Neuronal stem cell (in vitro differentiated cells): ENCODE measurements around the gene HOXB8.

Experiments
- DNase-seq: peaks from one replicate; pipeline ENCODE4 v3.0.0-alpha.2; 2013; ENCODE audit warnings: low spot score
- H2AFZ ChIP-seq: one replicate; pipeline ENCODE4 v1.6.1; 2013; ENCODE audit warnings: mild to moderate bottlenecking, low read length, inconsistent platforms
- H2AK5ac ChIP-seq: 2 replicates; pipeline ENCODE4 v1.6.1; 2013; ENCODE audit warnings: low read depth, mild to moderate bottlenecking, inconsistent platforms, low read length, moderate library complexity, mixed read lengths
- H2BK120ac ChIP-seq: 2 replicates; pipeline ENCODE4 v1.6.1; 2013; ENCODE audit warnings: low read depth, mild to moderate bottlenecking, inconsistent platforms, low read length, moderate library complexity, mixed read lengths
- H2BK12ac ChIP-seq: one replicate; pipeline ENCODE4 v1.6.1; 2013; ENCODE audit warnings: low read length, inconsistent platforms
- H2BK15ac ChIP-seq: 2 replicates; pipeline ENCODE4 v1.6.1; 2013; ENCODE audit warnings: mild to moderate bottlenecking, low read length, inconsistent platforms, mixed read lengths
- H2BK5ac ChIP-seq: one replicate; pipeline ENCODE4 v1.6.1; 2013; ENCODE audit warnings: inconsistent platforms, mild to moderate bottlenecking, low read length, moderate library complexity
- H3K14ac ChIP-seq: one replicate; pipeline ENCODE4 v1.6.1; 2013; ENCODE audit warnings: low read length, inconsistent platforms
- H3K18ac ChIP-seq: 2 replicates; pipeline ENCODE4 v1.6.1; 2013; ENCODE audit warnings: low read length, inconsistent platforms
- H3K23ac ChIP-seq: 2 replicates; pipeline ENCODE4 v1.6.1; 2013; ENCODE audit warnings: low read depth, mild to moderate bottlenecking, mixed read lengths, low read length, inconsistent platforms; ENCODE audit not compliant: poor library complexity
- H3K27ac ChIP-seq: replicated peaks from 3 replicates; pipeline ENCODE4 v1.5.1; 2013; ENCODE audit warnings: low read length, inconsistent platforms
- H3K27me3 ChIP-seq, 3 experiments: 2 replicates each; pipeline ENCODE4 v1.6.1; 2013; ENCODE audit warnings: low read length in 3 of 3, mild to moderate bottlenecking in 2 of 3, inconsistent platforms in 1 of 3, low read depth in 1 of 3, mixed read lengths in 1 of 3, moderate library complexity in 1 of 3; ENCODE audit not compliant: control insufficient read depth in 3 of 3, insufficient read depth in 3 of 3
- H3K36me3 ChIP-seq, 2 donors: replicated peaks in 1 of 2; 2 replicates each; pipeline ENCODE4 v1.6.1; 2013; ENCODE audit warnings: low read length in 2 of 2; ENCODE audit not compliant: control insufficient read depth in 2 of 2, insufficient read depth in 2 of 2
- H3K4ac ChIP-seq: 2 replicates; pipeline ENCODE4 v1.6.1; 2013; ENCODE audit warnings: inconsistent platforms, mild to moderate bottlenecking, low read length, moderate library complexity
- H3K4me1 ChIP-seq, 2 donors: 1 replicate in 1 of 2; 2 replicates in 1 of 2; pipeline ENCODE4 v1.6.1; 2013; ENCODE audit warnings: low read length in 2 of 2, low read depth in 1 of 2; ENCODE audit not compliant: control insufficient read depth in 2 of 2, insufficient read depth in 1 of 2
- H3K4me2 ChIP-seq: one replicate; pipeline ENCODE4 v1.6.1; 2013; ENCODE audit warnings: mild to moderate bottlenecking, low read length, inconsistent platforms; ENCODE audit not compliant: insufficient read depth, poor library complexity, severe bottlenecking
- H3K4me3 ChIP-seq, 2 donors: 2 replicates each; pipeline ENCODE4 v1.5.1; 2013; ENCODE audit warnings: low read length in 2 of 2, mild to moderate bottlenecking in 2 of 2, inconsistent platforms in 1 of 2, moderate library complexity in 1 of 2
- H3K79me1 ChIP-seq: one replicate; pipeline ENCODE4 v1.6.1; 2013; ENCODE audit warnings: low read depth, mild to moderate bottlenecking, inconsistent platforms, low read length, moderate library complexity
- H3K9ac ChIP-seq: one replicate; pipeline ENCODE4 v1.6.1; 2013; ENCODE audit warnings: mild to moderate bottlenecking, low read depth, low read length, inconsistent platforms; ENCODE audit not compliant: poor library complexity
- H3K9me3 ChIP-seq, 2 donors: replicated peaks in 1 of 2; 2 replicates each; pipeline versions ENCODE3 to v1.6.1; 2013; ENCODE audit warnings: low read length in 2 of 2, mild to moderate bottlenecking in 2 of 2, inconsistent platforms in 1 of 2, low read depth in 1 of 2, mixed read lengths in 1 of 2, moderate library complexity in 1 of 2; ENCODE audit not compliant: control insufficient read depth in 2 of 2, insufficient read depth in 1 of 2
- H4K8ac ChIP-seq: one replicate; pipeline ENCODE4 v1.6.1; 2013; ENCODE audit warnings: low read depth, mild to moderate bottlenecking, inconsistent platforms, low read length, moderate library complexity
- H4K91ac ChIP-seq: one replicate; pipeline ENCODE4 v1.6.1; 2013; ENCODE audit warnings: low read length, low read depth, mild to moderate bottlenecking, inconsistent platforms; ENCODE audit not compliant: poor library complexity
- WGBS, 2 donors: extraction: QIAGEN DNeasy Blood & Tissue Kit; methylation state at CpG; one replicate each; pipeline ENCODE4 v1.1.7; 2013; ENCODE audit warnings: missing lambda C conversion rate in 2 of 2, mixed read lengths in 1 of 2; ENCODE audit not compliant: insufficient read length in 2 of 2, insufficient replicate concordance in 1 of 2; ENCODE audit errors: extremely low coverage in 2 of 2; 5-methylcytosine and 5-hydroxymethylcytosine counted together

The HOXB8 gene

GRCh38 chr17:48647963-48648245 is 32.8 kb upstream of the HOXB8 start:
- H3K36me3 ChIP-seq = no peaks in the 10 kb centered on the region
- H4K8ac ChIP-seq = no peak overlapping the region
- H2AK5ac ChIP-seq = no peak overlapping the region
- no peak overlapping the region for H2BK120ac ChIP-seq
- H3K4me3 ChIP-seq = no peak overlapping the region
- H2BK5ac ChIP-seq = no peak overlapping the region
- H3K27me3 ChIP-seq = peaks cover 31 to 70% (median 64%) of the 10 kb centered on the region in 3 experiments
- no peak overlapping the region for H3K27ac ChIP-seq
- H3K9ac ChIP-seq = no peak overlapping the region
- no CpG with 5 or more reads among the region's 1 CpG for WGBS, 2 donors
- no peak overlapping the region for H3K4ac ChIP-seq
- no peak for DNase-seq
- H3K79me1 ChIP-seq = no peaks in the 10 kb centered on the region
- no peak overlapping the region for H3K18ac ChIP-seq
- H3K4me1 ChIP-seq = no peaks in the 10 kb centered on the region
- H2AFZ ChIP-seq = no peak overlapping the region
- no peak overlapping the region for H3K23ac ChIP-seq
- H3K4me2 ChIP-seq = no peak overlapping the region
- no peak overlapping the region for H2BK15ac ChIP-seq
- H3K9me3 ChIP-seq = no peaks in the 10 kb centered on the region
- H3K14ac ChIP-seq = no peak overlapping the region
- no peak overlapping the region for H4K91ac ChIP-seq
- H2BK12ac ChIP-seq = no peak overlapping the region

- no peak overlapping the region for H3K4me2 ChIP-seq
- H2BK12ac ChIP-seq = no peak overlapping the region
- peak overlapping the region; percentile 28 for H2AFZ ChIP-seq
- H3K23ac ChIP-seq = peak overlapping the region; percentile 2
- no peaks in the 10 kb centered on the region for H3K79me1 ChIP-seq
- no peak overlapping the region for H2BK120ac ChIP-seq
- DNase-seq = no peak
- no peak overlapping the region for H4K8ac ChIP-seq
- no peaks in the 10 kb centered on the region for H3K36me3 ChIP-seq
- H3K27ac ChIP-seq = no peak overlapping the region
- no peak overlapping the region for H2BK5ac ChIP-seq
- H3K18ac ChIP-seq = no peak overlapping the region
- peaks cover 36 to 76% (median 70%) of the 10 kb centered on the region in 3 experiments for H3K27me3 ChIP-seq
- H3K4me3 ChIP-seq = no peak overlapping the region
- H3K4me1 ChIP-seq = no peaks in the 10 kb centered on the region
- peaks cover 2% of the 10 kb centered on the region in 2 donors for H3K9me3 ChIP-seq
- no peak overlapping the region for H2BK15ac ChIP-seq
- no peak overlapping the region for H3K14ac ChIP-seq
- H3K9ac ChIP-seq = no peak overlapping the region
- no peak overlapping the region for H2AK5ac ChIP-seq
- H4K91ac ChIP-seq = no peak overlapping the region
- WGBS, 2 donors = no CpG with 5 or more reads among the region's 30 CpGs
- H3K4ac ChIP-seq = no peak overlapping the region
Measured at GRCh38 chr17:48647103-48647962, 32.2 kb upstream of the HOXB8 start.

GRCh38 chr17:48646183-48647102 is 31.4 kb upstream of the HOXB8 start:
- peaks cover 45 to 85% (median 79%) of the 10 kb centered on the region in 3 experiments for H3K27me3 ChIP-seq
- H3K9ac ChIP-seq = no peak overlapping the region
- H2BK120ac ChIP-seq = no peak overlapping the region
- no peak overlapping the region for H3K4me2 ChIP-seq
- no peak overlapping the region for H3K27ac ChIP-seq
- no CpG with 5 or more reads among the region's 80 CpGs for WGBS, 2 donors
- no peak overlapping the region for H3K4me3 ChIP-seq
- no peak overlapping the region for H2BK15ac ChIP-seq
- H3K36me3 ChIP-seq = no peaks in the 10 kb centered on the region
- no peaks in the 10 kb centered on the region for H3K4me1 ChIP-seq
- no peak overlapping the region for H2BK12ac ChIP-seq
- H3K23ac ChIP-seq = peak overlapping the region; percentile 90
- no peak overlapping the region for H2AK5ac ChIP-seq
- H4K91ac ChIP-seq = no peak overlapping the region
- peaks cover 2 to 3% of the 10 kb centered on the region in 2 donors for H3K9me3 ChIP-seq
- H4K8ac ChIP-seq = no peak overlapping the region
- H3K79me1 ChIP-seq = no peaks in the 10 kb centered on the region
- H3K14ac ChIP-seq = peak overlapping the region; percentile 17
- peak overlapping the region; percentile 35 for H2AFZ ChIP-seq
- H3K4ac ChIP-seq = no peak overlapping the region
- H2BK5ac ChIP-seq = no peak overlapping the region
- DNase-seq = no peak
- no peak overlapping the region for H3K18ac ChIP-seq

GRCh38 chr17:48645639-48646182 is 30.6 kb upstream of the HOXB8 start:
- Histone ChIP-seq H4K91ac (no peak overlapping the region), H3K27me3 (peaks cover 51 to 92% (median 86%) of the 10 kb centered on the region in 3 experiments)

More at GRCh38 chr17:48645639-48646182, 30.6 kb upstream of the HOXB8 start:
- no peaks in the 10 kb centered on the region for H3K79me1 ChIP-seq
- H3K4me3 ChIP-seq = no peak overlapping the region
- no CpG with 5 or more reads among the region's 14 CpGs for WGBS, 2 donors
- no peaks in the 10 kb centered on the region for H3K4me1 ChIP-seq
- DNase-seq = no peak
- peaks cover 2 to 3% of the 10 kb centered on the region in 2 donors for H3K9me3 ChIP-seq
- H3K4ac ChIP-seq = no peak overlapping the region
- no peak overlapping the region for H2BK12ac ChIP-seq
- H4K8ac ChIP-seq = no peak overlapping the region
- H3K27ac ChIP-seq = no peak overlapping the region
- no peak overlapping the region for H2BK15ac ChIP-seq
- H3K18ac ChIP-seq = no peak overlapping the region
- no peak overlapping the region for H2AK5ac ChIP-seq
- no peak overlapping the region for H3K14ac ChIP-seq
- H3K4me2 ChIP-seq = no peak overlapping the region
- H2BK5ac ChIP-seq = no peak overlapping the region
- H2AFZ ChIP-seq = no peak overlapping the region
- H2BK120ac ChIP-seq = no peak overlapping the region
- no peak overlapping the region for H3K9ac ChIP-seq
- peak overlapping the region; percentile 90 for H3K23ac ChIP-seq
- H3K36me3 ChIP-seq = no peaks in the 10 kb centered on the region
